Testis (tissue), 2 donors: Measurements from ENCODE around the gene GRIK1.

ENCODE experiments used
- POLR2A ChIP-seq: fragments of 450-650 bp; IDR thresholded peaks from one replicate; pipeline ENCODE4 v1.6.1; 2017; ENCODE audit warnings: antibody characterized with exemption, mild to moderate bottlenecking, moderate library complexity
- TF ChIP-seq, protein P1 (sequence below), 3 experiments: fragments of 450-650 bp in 2 of 3; fragments of 200-600 bp in 1 of 3; sonication (generic) in 1 of 3; IDR thresholded peaks; one replicate each; pipeline ENCODE4 v1.5.1; 2016 to 2019; ENCODE audit warnings: antibody characterized with exemption in 3 of 3, mild to moderate bottlenecking in 2 of 3, moderate library complexity in 1 of 3

DNA sequence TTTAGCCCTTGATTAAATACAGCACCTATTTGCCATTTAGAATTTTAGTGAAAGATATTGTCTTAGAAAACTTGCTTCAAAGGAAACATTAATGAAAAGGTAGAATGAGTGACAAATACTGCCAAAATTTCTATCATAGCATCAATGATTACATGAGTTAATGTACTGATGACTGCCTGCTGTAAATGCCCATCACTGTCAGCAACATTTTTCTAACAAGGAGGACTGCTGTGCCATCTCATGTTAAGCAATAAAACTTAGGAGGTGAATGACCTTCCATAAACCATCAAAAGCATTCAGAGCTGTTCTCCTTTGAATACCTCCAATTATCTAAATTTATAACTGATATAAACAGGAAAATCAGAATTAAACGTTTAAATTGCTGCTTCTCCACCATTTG is 54.3 kb downstream of the GRIK1 start:
- TF ChIP-seq, protein P1, sequence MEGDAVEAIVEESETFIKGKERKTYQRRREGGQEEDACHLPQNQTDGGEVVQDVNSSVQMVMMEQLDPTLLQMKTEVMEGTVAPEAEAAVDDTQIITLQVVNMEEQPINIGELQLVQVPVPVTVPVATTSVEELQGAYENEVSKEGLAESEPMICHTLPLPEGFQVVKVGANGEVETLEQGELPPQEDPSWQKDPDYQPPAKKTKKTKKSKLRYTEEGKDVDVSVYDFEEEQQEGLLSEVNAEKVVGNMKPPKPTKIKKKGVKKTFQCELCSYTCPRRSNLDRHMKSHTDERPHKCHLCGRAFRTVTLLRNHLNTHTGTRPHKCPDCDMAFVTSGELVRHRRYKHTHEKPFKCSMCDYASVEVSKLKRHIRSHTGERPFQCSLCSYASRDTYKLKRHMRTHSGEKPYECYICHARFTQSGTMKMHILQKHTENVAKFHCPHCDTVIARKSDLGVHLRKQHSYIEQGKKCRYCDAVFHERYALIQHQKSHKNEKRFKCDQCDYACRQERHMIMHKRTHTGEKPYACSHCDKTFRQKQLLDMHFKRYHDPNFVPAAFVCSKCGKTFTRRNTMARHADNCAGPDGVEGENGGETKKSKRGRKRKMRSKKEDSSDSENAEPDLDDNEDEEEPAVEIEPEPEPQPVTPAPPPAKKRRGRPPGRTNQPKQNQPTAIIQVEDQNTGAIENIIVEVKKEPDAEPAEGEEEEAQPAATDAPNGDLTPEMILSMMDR (IDR thresholded peaks at IDR 0.05) = no peak
- no peak for TF ChIP-seq POLR2A
